Lung (tissue), 12 donors: Measurements from ENCODE around the gene DTNA. TPM values are rescaled to one million over a fixed set of nuclear protein-coding genes. Genes with fewer than 3 reads are reported as not detected.
A peak's percentile ranks its signal among the peaks of the same experiment; 100 is the strongest.

ENCODE experiments used
- ATAC-seq: fragments of 200-7000 bp; cut with Tn5 transposase; one replicate; pipeline ENCODE4 v1.9.1; 2020; ENCODE audit warnings: moderate number of reproducible peaks; ENCODE audit not compliant: insufficient read depth, low FRiP score
- DNase-seq, 3 donors: peaks; one replicate each; pipeline ENCODE4 v3.0.0-alpha.2; 2013 to 2017
- H3K27ac ChIP-seq, 2 donors: one replicate each; pipeline ENCODE4 v1.5.1; 2013; ENCODE audit warnings: mild to moderate bottlenecking in 2 of 2, moderate library complexity in 2 of 2, control low read depth in 1 of 2, inconsistent platforms in 1 of 2, low read depth in 1 of 2, low read length in 1 of 2
- H3K27me3 ChIP-seq, 3 donors: one replicate each; pipeline ENCODE4 v1.5.1; 2013; ENCODE audit warnings: low read length in 2 of 3; ENCODE audit not compliant: control insufficient read depth in 3 of 3, insufficient read depth in 3 of 3
- H3K36me3 ChIP-seq, 4 donors: one replicate each; pipeline ENCODE4 v1.5.1; 2013; ENCODE audit warnings: low read length in 4 of 4, mild to moderate bottlenecking in 1 of 4, moderate library complexity in 1 of 4; ENCODE audit not compliant: control insufficient read depth in 4 of 4, insufficient read depth in 4 of 4
- H3K4me1 ChIP-seq, 5 donors: one replicate each; pipeline ENCODE4 v1.5.1; 2013; ENCODE audit warnings: low read length in 5 of 5, mild to moderate bottlenecking in 2 of 5, moderate library complexity in 1 of 5; ENCODE audit not compliant: control insufficient read depth in 5 of 5, insufficient read depth in 5 of 5
- H3K4me3 ChIP-seq: one replicate; pipeline ENCODE4 v1.5.1; 2013; ENCODE audit warnings: mild to moderate bottlenecking, control low read depth, moderate library complexity
- H3K9ac ChIP-seq, 2 donors: one replicate each; pipeline ENCODE4 v1.5.1; 2013; ENCODE audit warnings: low read length in 2 of 2, control low read depth in 1 of 2; ENCODE audit not compliant: insufficient read depth in 1 of 2
- H3K9me3 ChIP-seq, 4 donors: one replicate each; pipeline ENCODE4 v1.5.1; 2013; ENCODE audit warnings: low read length in 3 of 4, mild to moderate bottlenecking in 1 of 4, moderate library complexity in 1 of 4; ENCODE audit not compliant: control insufficient read depth in 4 of 4, insufficient read depth in 3 of 4
- WGBS, 2 donors: extraction: QIAGEN DNeasy Blood & Tissue Kit; methylation state at CpG; one replicate each; pipeline ENCODE4 v1.1.7; 2013; 5-methylcytosine and 5-hydroxymethylcytosine counted together
- polyA plus RNA-seq, 2 donors: library from polyadenylated mRNA; stranded (reverse); fragments of 200-250 nt; gene quantifications; one replicate each; pipeline ENCODE4 v1.2.1, GENCODE V29; 2013
- total RNA-seq, 2 donors: library from RNA; depleted of rRNA in 1 of 2; stranded (reverse); fragments of >200 nt in 1 of 2; gene quantifications; one replicate each; pipeline ENCODE4 v1.2.1, GENCODE V29; 2014 to 2021
- TF ChIP-seq, protein P1 (sequence below): IDR thresholded peaks from 2 replicates; pipeline ENCODE4 v1.5.1; 2012; ENCODE audit warnings: mild to moderate bottlenecking; ENCODE audit errors: control extremely low read depth, extremely low read depth
- donor health status: control.
- donor health status: control.
- donor health status: Bipolar disorder and iron deficiency.
- donor health status: healthy.
- donor health status: DM: yes; HTN: yes; CAD: no.

The DTNA gene
- total and polyA plus RNA-seq, 4 donors: 5.0 to 23.8 (median 12.9) TPM

DNA sequence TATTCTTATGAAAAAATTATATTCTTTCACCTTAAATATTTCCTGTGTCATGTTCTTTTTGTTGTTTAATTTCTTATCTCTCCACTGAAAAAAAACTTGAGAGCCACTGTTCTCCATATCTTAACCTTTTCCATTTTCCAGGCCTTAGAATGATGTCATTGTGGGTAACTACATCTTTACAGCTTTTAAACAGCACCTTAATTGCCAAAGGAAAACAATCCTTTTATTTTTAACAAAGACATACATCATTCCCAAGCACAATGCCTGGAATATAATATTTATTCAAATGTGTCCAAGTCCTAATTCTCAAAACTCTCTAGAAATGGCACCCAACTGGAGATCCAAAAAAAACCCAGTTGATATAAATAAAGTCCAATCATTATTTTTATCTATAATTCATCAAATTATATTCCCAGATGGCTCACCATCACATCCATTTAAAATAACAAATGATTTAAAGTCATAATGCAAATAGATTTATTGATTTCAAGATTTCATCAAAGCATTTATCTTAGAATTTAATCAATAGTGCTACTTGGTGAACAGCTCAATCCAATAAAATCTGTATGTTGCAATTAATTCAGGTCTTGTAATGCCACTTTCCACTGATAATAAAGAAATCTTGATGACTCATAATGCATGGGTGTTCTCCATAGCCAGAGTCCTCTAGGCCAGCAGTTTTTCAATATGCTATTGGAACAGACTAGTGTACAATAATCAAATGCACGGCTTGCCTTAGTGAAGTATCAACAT is 224.0 kb downstream of the DTNA start:
- no peaks in the 10 kb centered on the region for H3K27me3 ChIP-seq
- no peak overlapping the region for H3K27ac ChIP-seq
- H3K4me3 ChIP-seq: no peak overlapping the region
- no peaks in the 10 kb centered on the region for H3K4me1 ChIP-seq
- H3K9ac ChIP-seq: no peak overlapping the region
- H3K36me3 ChIP-seq: no peaks in the 10 kb centered on the region
- TF ChIP-seq, protein P1, sequence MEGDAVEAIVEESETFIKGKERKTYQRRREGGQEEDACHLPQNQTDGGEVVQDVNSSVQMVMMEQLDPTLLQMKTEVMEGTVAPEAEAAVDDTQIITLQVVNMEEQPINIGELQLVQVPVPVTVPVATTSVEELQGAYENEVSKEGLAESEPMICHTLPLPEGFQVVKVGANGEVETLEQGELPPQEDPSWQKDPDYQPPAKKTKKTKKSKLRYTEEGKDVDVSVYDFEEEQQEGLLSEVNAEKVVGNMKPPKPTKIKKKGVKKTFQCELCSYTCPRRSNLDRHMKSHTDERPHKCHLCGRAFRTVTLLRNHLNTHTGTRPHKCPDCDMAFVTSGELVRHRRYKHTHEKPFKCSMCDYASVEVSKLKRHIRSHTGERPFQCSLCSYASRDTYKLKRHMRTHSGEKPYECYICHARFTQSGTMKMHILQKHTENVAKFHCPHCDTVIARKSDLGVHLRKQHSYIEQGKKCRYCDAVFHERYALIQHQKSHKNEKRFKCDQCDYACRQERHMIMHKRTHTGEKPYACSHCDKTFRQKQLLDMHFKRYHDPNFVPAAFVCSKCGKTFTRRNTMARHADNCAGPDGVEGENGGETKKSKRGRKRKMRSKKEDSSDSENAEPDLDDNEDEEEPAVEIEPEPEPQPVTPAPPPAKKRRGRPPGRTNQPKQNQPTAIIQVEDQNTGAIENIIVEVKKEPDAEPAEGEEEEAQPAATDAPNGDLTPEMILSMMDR: no peak
- WGBS, 2 donors: 69 to 86% methylated on average over 1 of the region's 1 CpG
- peaks cover 0 to under 1% (median 0%) of the 10 kb centered on the region in 4 donors for H3K9me3 ChIP-seq
- ATAC-seq (no peak), DNase-seq (no peak)

GRCh38 chr18:34936772-34937171 is 226.7 kb downstream of the DTNA start:
- Histone ChIP-seq H3K27ac (no peak overlapping the region), H3K36me3 (no peaks in the 10 kb centered on the region), H3K27me3 (no peaks in the 10 kb centered on the region), H3K4me1 (no peaks in the 10 kb centered on the region), H3K4me3 (no peak overlapping the region), H3K9me3 (peaks cover 0 to 1% (median 0%) of the 10 kb centered on the region in 4 donors), H3K9ac (no peak overlapping the region)
- DNase-seq: peak; percentile 30 to 55 (median 48)
- ATAC-seq: no peak
- TF ChIP-seq, protein P1: no peak
- WGBS, 2 donors: 56 to 86% methylated on average over 3 of the region's 3 CpGs

- Histone ChIP-seq H3K9ac (no peak overlapping the region), H3K4me1 (no peaks in the 10 kb centered on the region), H3K4me3 (no peak overlapping the region), H3K36me3 (no peaks in the 10 kb centered on the region), H3K9me3 (peaks cover 0 to 1% (median 0%) of the 10 kb centered on the region in 4 donors), H3K27me3 (no peaks in the 10 kb centered on the region), H3K27ac (no peak overlapping the region)
- no peak for ATAC-seq
- no peak for DNase-seq
- WGBS, 2 donors: 98% methylated on average over 1 of the region's 1 CpG
- TF ChIP-seq, protein P1: no peak
Measured at GRCh38 chr18:34938090-34938489, 228.0 kb downstream of the DTNA start.
